Prostate gland (tissue), 2 donors: ENCODE results near the gene SLC33A1. TPM values are rescaled to one million over a fixed set of nuclear protein-coding genes. Genes with fewer than 3 reads are reported as not detected.
"Not testable (repeated sequence)": the region's sequence is repeated elsewhere in the genome, so short reads cannot be mapped to it uniquely, and the experiment has no call there.

Experiments used
- DNase-seq: peaks from one replicate; pipeline ENCODE4 v3.0.0-alpha.2; 2019; ENCODE audit warnings: low spot score
- H3K27ac ChIP-seq, 2 donors: fragments of 200-600 bp; sonication (generic); 2 replicates each; pipeline ENCODE4 v1.5.1; 2017 to 2019
- H3K27me3 ChIP-seq: fragments of 200-600 bp; sonication (generic); replicated peaks from 2 replicates; pipeline ENCODE4 v1.5.1; 2019; ENCODE audit not compliant: insufficient read depth
- H3K36me3 ChIP-seq, 2 donors: fragments of 200-600 bp; sonication (generic); 1 replicate in 1 of 2; 2 replicates in 1 of 2; pipeline versions ENCODE4 v1.5.1 to v1.8.1; 2017 to 2019
- H3K4me1 ChIP-seq: fragments of 200-600 bp; sonication (generic); replicated peaks from 2 replicates; pipeline ENCODE4 v1.5.1; 2019
- H3K4me3 ChIP-seq, 2 donors: fragments of 200-600 bp; sonication (generic); 2 replicates each; pipeline ENCODE4 v1.5.1; 2017 to 2019
- H3K9me3 ChIP-seq: fragments of 200-600 bp; sonication (generic); 2 replicates; pipeline ENCODE4 v1.5.1; 2017
- CTCF ChIP-seq, 4 experiments: fragments of 200-600 bp in 2 of 4; fragments of 450-650 bp in 2 of 4; sonication (generic) in 2 of 4; IDR thresholded peaks; 1 replicate in 3 of 4; 2 replicates in 1 of 4; pipeline ENCODE4 v1.5.1; 2016 to 2019; ENCODE audit warnings: antibody characterized with exemption in 4 of 4, mild to moderate bottlenecking in 2 of 4, moderate library complexity in 2 of 4
- POLR2A ChIP-seq: fragments of 450-650 bp; IDR thresholded peaks from one replicate; pipeline ENCODE4 v1.6.1; 2016; ENCODE audit warnings: antibody characterized with exemption, mild to moderate bottlenecking
- POLR2AphosphoS5 ChIP-seq: sonication (generic); formaldehyde crosslinking; IDR thresholded peaks from one replicate; pipeline ENCODE4 v1.6.1; 2017; ENCODE audit warnings: antibody characterized with exemption
- WGBS: methylation state at CpG from one replicate; pipeline ENCODE4 v1.1.5; 2018; 5-methylcytosine and 5-hydroxymethylcytosine counted together
- intact Hi-C: fragments of 100-400 bp; cut with DNase I; formaldehyde crosslinking; loops from one replicate; pipeline ENCODE4 v1.14.2; 2022
- total RNA-seq, 2 donors: library from RNA; depleted of rRNA; stranded (reverse); fragments of >200 nt; gene quantifications; one replicate each; pipeline ENCODE4 v1.1.0, GENCODE V29; 2016

Gene SLC33A1
- total RNA-seq, 2 donors from 2014 or later, result 43.4 to 43.9 TPM

- intact Hi-C loops, result no loop called here
- no peak overlapping the region for H3K27ac ChIP-seq
- H3K27me3 ChIP-seq, result no peaks in the 10 kb centered on the region
- H3K4me1 ChIP-seq, result no peaks in the 10 kb centered on the region
- H3K36me3 ChIP-seq, result no peaks in the 10 kb centered on the region
- no peaks in the 10 kb centered on the region for H3K9me3 ChIP-seq
- TF ChIP-seq CTCF (IDR thresholded peaks at IDR 0.05) (no peak), POLR2AphosphoS5 (no peak), POLR2A (no peak)
- 25% methylated on average over 1 of the region's 1 CpG for WGBS
- H3K4me3 ChIP-seq, result no peak overlapping the region
- DNase-seq, result no peak
Measured at GRCh38 chr3:155889952-155890351, 35.7 kb upstream of the SLC33A1 start.

GRCh38 chr3:155889212-155889611 is 35.0 kb upstream of the SLC33A1 start:
- intact Hi-C loops, result no loop called here
- TF ChIP-seq CTCF (IDR thresholded peaks at IDR 0.05) (no peak), POLR2AphosphoS5 (no peak), POLR2A (no peak)
- no peak overlapping the region for H3K4me3 ChIP-seq

GRCh38 chr3:155886915-155887314 is 32.7 kb upstream of the SLC33A1 start:
- no peaks in the 10 kb centered on the region for H3K27me3 ChIP-seq
- no peaks in the 10 kb centered on the region for H3K9me3 ChIP-seq
- H3K36me3 ChIP-seq, result no peaks in the 10 kb centered on the region
- no peak overlapping the region for H3K27ac ChIP-seq
- H3K4me1 ChIP-seq, result no peaks in the 10 kb centered on the region
- WGBS, result 82% methylated on average over 1 of the region's 1 CpG
- TF ChIP-seq POLR2AphosphoS5, result no peak
- no peak for TF ChIP-seq POLR2A
- no peak for TF ChIP-seq CTCF (IDR thresholded peaks at IDR 0.05)
- intact Hi-C loops, result no loop called here
- H3K4me3 ChIP-seq, result no peak overlapping the region
- DNase-seq, result no peak

More at GRCh38 chr3:155889212-155889611, 35.0 kb upstream of the SLC33A1 start:
- no peak for DNase-seq
- H3K4me1 ChIP-seq, result no peaks in the 10 kb centered on the region
- H3K27me3 ChIP-seq, result no peaks in the 10 kb centered on the region
- no peak overlapping the region for H3K27ac ChIP-seq
- no peaks in the 10 kb centered on the region for H3K9me3 ChIP-seq
- WGBS, result 99% methylated on average over 5 of the region's 5 CpGs
- H3K36me3 ChIP-seq, result no peaks in the 10 kb centered on the region

- WGBS, result 99% methylated on average over 8 of the region's 8 CpGs
- intact Hi-C loops, H3K9me3 ChIP-seq: not testable (repeated sequence)
Measured at GRCh38 chr3:155886348-155886747, 32.1 kb upstream of the SLC33A1 start.

GRCh38 chr3:155885292-155885691 is 31.1 kb upstream of the SLC33A1 start:
- no peaks in the 10 kb centered on the region for H3K27me3 ChIP-seq
- DNase-seq, result no peak
- H3K9me3 ChIP-seq, result no peaks in the 10 kb centered on the region
- H3K4me1 ChIP-seq, result no peaks in the 10 kb centered on the region
- no peak overlapping the region for H3K4me3 ChIP-seq
- H3K36me3 ChIP-seq, result no peaks in the 10 kb centered on the region
- no peak overlapping the region for H3K27ac ChIP-seq
- TF ChIP-seq CTCF (IDR thresholded peaks at IDR 0.05) (no peak), POLR2A (no peak), POLR2AphosphoS5 (no peak)
- intact Hi-C loops, result no loop called here

More at GRCh38 chr3:155886348-155886747, 32.1 kb upstream of the SLC33A1 start:
- not testable (repeated sequence) for H3K27ac ChIP-seq, H3K27me3 ChIP-seq, DNase-seq, H3K4me1 ChIP-seq, H3K36me3 ChIP-seq, H3K4me3 ChIP-seq
